NT2/D1 (cell line): ENCODE measurements around the gene ANAPC4.

Experiments
- SUZ12 ChIP-seq: IDR thresholded peaks from 2 replicates; pipeline ENCODE4 v1.6.1; 2011; ENCODE audit not compliant: insufficient read length, insufficient read depth; ENCODE audit errors: extremely low read depth
- ZNF274 ChIP-seq: IDR thresholded peaks from 2 replicates; pipeline ENCODE4 v1.6.1; 2011; ENCODE audit warnings: mild to moderate bottlenecking, low read depth, low read length

DNA sequence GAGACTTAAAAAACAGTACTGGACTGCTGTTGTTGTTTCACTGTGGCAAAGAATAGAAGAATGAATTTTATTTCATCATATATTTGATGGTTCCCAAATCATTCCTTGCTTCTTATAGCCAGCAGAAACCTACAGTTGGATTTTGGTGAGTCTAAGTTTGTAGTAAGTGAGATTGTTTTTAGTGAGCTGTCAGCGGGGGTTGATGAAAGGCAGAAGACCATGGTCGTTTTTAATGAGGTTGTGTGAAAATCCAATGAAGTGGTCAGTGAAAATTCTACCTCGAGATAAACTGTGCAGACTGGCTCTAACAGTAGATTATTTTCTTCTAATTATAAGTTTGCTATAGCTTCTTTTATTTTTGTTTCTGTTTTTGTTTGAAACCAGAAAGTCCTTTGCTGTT is 36.2 kb downstream of the ANAPC4 start:
- TF ChIP-seq ZNF274 (no peak), SUZ12 (no peak)
